NCI-H146 (cell line): ENCODE measurements around the gene KRTAP9-7.

Experiments used
- DNase-seq: peaks from one replicate; lab custom pipeline; 2025; lab: John Stamatoyannopoulos, UW

KRTAP9-7 gene

GRCh38 chr17:41322094-41322902 lies 46.8 kb downstream of the KRTAP9-7 start:
- DNase-seq: peak; percentile 10

- no peak for DNase-seq
These were observed 47.7 kb downstream of the KRTAP9-7 start for GRCh38 chr17:41322903-41323895.

- DNase-seq: peak; percentile 14
These were observed 48.9 kb downstream of the KRTAP9-7 start for GRCh38 chr17:41324180-41325075.

GRCh38 chr17:41325126-41325525 lies 49.6 kb downstream of the KRTAP9-7 start:
- no peak for DNase-seq

- DNase-seq: no peak
These were observed 50.1 kb downstream of the KRTAP9-7 start for GRCh38 chr17:41325611-41326010.
